Measurements from ENCODE around the gene SF3B6. TPM values are rescaled to one million over a fixed set of nuclear protein-coding genes. Genes with fewer than 3 reads are reported as not detected.
A peak's percentile ranks its signal among the peaks of the same experiment; 100 is the strongest.

SF3B6 gene
- total and polyA plus RNA-seq, 9 of the 15 experiments (the other 6 are each of a cell fraction or from before 2014, with no cell fraction given) = 146 to 591 (median 295) TPM

DNA sequence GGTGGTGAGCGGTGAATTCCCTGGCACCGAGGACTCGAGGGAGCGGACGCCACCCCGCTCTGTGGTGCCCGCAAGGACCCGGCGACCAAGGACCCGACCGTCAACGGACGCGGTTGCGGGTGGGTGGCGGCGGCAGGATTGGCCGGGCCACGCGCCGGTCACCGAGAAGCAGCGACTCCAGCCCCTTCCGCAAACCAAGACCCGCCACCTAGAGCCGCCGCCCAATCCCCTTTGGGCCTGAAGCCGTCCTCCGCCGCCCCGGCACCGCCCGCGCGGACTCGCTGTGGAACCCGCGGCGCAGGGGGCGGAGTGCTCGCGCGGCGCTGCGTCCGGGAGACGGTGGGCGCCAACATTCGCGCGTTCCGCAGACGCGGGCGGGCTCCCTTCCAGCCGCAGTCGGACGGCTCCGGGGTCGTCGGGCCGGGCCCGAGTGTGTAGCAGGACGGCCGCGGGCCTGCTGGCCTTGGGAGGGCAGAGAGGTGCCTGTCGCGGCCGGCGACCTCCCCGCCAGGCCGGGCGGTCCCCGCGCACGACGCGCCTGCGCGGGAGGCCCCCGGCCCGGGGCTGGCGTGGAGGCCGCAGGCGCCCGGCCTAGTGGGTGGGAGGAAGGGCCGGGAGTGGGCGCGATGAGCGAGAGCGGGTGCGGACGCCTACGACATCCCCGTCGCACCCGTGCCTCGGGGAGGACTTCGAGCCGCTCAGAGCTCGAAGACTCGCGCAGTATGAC, 47.2 kb upstream of the SF3B6 start, which contains the start of the genes FAM228B and PFN4 (continued):
- TF ChIP-seq, protein P1, sequence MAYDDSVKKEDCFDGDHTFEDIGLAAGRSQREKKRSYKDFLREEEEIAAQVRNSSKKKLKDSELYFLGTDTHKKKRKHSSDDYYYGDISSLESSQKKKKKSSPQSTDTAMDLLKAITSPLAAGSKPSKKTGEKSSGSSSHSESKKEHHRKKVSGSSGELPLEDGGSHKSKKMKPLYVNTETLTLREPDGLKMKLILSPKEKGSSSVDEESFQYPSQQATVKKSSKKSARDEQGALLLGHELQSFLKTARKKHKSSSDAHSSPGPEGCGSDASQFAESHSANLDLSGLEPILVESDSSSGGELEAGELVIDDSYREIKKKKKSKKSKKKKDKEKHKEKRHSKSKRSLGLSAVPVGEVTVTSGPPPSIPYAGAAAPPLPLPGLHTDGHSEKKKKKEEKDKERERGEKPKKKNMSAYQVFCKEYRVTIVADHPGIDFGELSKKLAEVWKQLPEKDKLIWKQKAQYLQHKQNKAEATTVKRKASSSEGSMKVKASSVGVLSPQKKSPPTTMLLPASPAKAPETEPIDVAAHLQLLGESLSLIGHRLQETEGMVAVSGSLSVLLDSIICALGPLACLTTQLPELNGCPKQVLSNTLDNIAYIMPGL (CRISPR knock-in tag; IDR thresholded peaks at IDR 0.05) = peak; percentile 74; the same call in 1 of the 2 replicates
- TF ChIP-seq SUPT5H (IDR thresholded peaks at IDR 0.05) = peak; percentile 71; the same call in 1 of the 2 replicates
- TF ChIP-seq ZNF444 (CRISPR knock-in tag; IDR thresholded peaks at IDR 0.05) = no peak
- TF ChIP-seq FOXM1 (IDR thresholded peaks at IDR 0.05; ENCODE audit: low read depth) = no peak
- TF ChIP-seq FOXM1 (CRISPR knock-in tag; IDR thresholded peaks at IDR 0.05; ENCODE audit: low read depth) = no peak
- 0 out of 2 replicates have a peak, but pooled peaks have one; percentile 44 for TF ChIP-seq LCOR (CRISPR knock-in tag; IDR thresholded peaks at IDR 0.05)
- no peak for TF ChIP-seq ELF4 (CRISPR knock-in tag; IDR thresholded peaks at IDR 0.05)
- no peak for TF ChIP-seq ETV5 (CRISPR knock-in tag; IDR thresholded peaks at IDR 0.05; ENCODE audit: low read depth)
- no peak for TF ChIP-seq ZFP91 (CRISPR knock-in tag; IDR thresholded peaks at IDR 0.05)
- TF ChIP-seq HDAC8 (tag; IDR thresholded peaks at IDR 0.05) = no peak
- TF ChIP-seq ILF3 (IDR thresholded peaks at IDR 0.05; ENCODE audit: borderline replicate concordance) = no peak
- TF ChIP-seq KLF1 (tag; IDR thresholded peaks at IDR 0.05) = peak; percentile 63; the same call in 1 of the 2 replicates
- no peak for TF ChIP-seq NCOR1 (IDR thresholded peaks at IDR 0.05)
- TF ChIP-seq, protein P2, sequence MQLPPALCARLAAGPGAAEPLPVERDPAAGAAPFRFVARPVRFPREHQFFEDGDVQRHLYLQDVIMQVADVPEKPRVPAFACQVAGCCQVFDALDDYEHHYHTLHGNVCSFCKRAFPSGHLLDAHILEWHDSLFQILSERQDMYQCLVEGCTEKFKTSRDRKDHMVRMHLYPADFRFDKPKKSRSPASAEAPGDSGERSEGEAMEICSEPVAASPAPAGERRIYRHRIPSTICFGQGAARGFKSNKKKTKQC (CRISPR knock-in tag; IDR thresholded peaks at IDR 0.05) = peak; percentile 47; the same call in 1 of the 2 replicates
- TF ChIP-seq SMARCA4 (IDR thresholded peaks at IDR 0.05) = no peak; the same call in 1 of the 2 replicates
- TF ChIP-seq, protein P3, sequence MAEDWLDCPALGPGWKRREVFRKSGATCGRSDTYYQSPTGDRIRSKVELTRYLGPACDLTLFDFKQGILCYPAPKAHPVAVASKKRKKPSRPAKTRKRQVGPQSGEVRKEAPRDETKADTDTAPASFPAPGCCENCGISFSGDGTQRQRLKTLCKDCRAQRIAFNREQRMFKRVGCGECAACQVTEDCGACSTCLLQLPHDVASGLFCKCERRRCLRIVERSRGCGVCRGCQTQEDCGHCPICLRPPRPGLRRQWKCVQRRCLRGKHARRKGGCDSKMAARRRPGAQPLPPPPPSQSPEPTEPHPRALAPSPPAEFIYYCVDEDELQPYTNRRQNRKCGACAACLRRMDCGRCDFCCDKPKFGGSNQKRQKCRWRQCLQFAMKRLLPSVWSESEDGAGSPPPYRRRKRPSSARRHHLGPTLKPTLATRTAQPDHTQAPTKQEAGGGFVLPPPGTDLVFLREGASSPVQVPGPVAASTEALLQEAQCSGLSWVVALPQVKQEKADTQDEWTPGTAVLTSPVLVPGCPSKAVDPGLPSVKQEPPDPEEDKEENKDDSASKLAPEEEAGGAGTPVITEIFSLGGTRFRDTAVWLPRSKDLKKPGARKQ (CRISPR knock-in tag; IDR thresholded peaks at IDR 0.05) = no peak
- TF ChIP-seq ASH1L (IDR thresholded peaks at IDR 0.05; ENCODE audit: borderline replicate concordance, low read depth, partially characterized antibody) = no peak
- peak; percentile 88 to 95 for TF ChIP-seq NONO (IDR thresholded peaks at IDR 0.05; ENCODE audit: low read depth in 2 of 2, low read length in 1 of 2)
- TF ChIP-seq MEIS2 (IDR thresholded peaks at IDR 0.05; ENCODE audit: partially characterized antibody) = peak; percentile 56
- peak; percentile 75 for TF ChIP-seq SMAD4 (CRISPR knock-in tag; conservative IDR thresholded peaks at IDR 0.05)
- TF ChIP-seq FOXP1 (CRISPR knock-in tag; IDR thresholded peaks at IDR 0.05) = no peak
- no peak for TF ChIP-seq ETV6 (IDR thresholded peaks at IDR 0.05; ENCODE audit: borderline replicate concordance in 1 of 2, low read depth in 2 of 2, low read length in 1 of 2)
- no peak for TF ChIP-seq ETV6 (CRISPR knock-in tag; IDR thresholded peaks at IDR 0.05; ENCODE audit: borderline replicate concordance)
- no peak; the same call in 1 of the 2 replicates for TF ChIP-seq HDAC2 (IDR thresholded peaks at IDR 0.05)

All from K562 (cell line).